Loucy (cell line): Measurements from ENCODE around the gene SERINC2.

Experiments used
- EZH2phosphoT487 ChIP-seq: fragments of 200-600 bp; IDR thresholded peaks from 2 replicates; pipeline ENCODE4 v1.6.1; 2018; ENCODE audit warnings: antibody characterized with exemption, mild to moderate bottlenecking, moderate library complexity, borderline replicate concordance
- TF ChIP-seq, protein P1 (sequence below): fragments of 200-600 bp; sonication (generic); conservative IDR thresholded peaks from 2 replicates; pipeline ENCODE4 v1.5.1; 2014; ENCODE audit warnings: mild to moderate bottlenecking, antibody characterized with exemption, low read length

DNA sequence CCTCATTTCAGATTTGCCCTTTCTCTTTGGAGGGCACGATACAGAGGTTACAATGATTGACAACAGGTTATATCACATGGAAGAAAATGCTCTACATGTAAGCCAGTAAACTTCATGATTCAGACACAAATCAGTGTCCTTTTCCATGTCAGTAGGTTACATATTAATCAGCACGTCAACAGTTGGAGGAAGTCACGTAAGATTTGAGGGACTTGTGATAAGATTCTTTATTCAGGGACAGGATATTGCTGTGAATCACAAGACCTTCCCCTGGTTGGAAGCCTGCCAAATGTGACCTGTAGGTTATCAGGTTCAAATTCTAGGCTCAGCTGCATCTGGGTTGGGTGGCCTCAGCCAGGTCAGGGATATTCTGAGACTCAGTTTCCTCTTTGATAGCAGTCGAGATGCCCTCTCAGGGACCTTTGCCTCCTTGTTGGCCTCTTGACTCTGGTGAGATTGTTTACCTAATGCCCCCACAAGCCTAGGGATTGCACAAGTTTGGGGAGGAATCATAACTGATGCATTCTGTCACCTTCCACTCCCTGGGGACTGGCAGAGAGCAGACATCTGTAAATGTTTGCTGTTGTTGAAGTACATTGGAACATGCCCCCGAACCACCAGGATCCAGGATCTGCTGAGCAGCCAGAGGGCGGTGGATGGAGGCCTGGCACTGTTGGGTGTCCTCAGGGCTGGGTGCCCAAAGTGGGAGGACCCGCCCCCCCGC lies 31.9 kb downstream of the SERINC2 start:
- TF ChIP-seq, protein P1, sequence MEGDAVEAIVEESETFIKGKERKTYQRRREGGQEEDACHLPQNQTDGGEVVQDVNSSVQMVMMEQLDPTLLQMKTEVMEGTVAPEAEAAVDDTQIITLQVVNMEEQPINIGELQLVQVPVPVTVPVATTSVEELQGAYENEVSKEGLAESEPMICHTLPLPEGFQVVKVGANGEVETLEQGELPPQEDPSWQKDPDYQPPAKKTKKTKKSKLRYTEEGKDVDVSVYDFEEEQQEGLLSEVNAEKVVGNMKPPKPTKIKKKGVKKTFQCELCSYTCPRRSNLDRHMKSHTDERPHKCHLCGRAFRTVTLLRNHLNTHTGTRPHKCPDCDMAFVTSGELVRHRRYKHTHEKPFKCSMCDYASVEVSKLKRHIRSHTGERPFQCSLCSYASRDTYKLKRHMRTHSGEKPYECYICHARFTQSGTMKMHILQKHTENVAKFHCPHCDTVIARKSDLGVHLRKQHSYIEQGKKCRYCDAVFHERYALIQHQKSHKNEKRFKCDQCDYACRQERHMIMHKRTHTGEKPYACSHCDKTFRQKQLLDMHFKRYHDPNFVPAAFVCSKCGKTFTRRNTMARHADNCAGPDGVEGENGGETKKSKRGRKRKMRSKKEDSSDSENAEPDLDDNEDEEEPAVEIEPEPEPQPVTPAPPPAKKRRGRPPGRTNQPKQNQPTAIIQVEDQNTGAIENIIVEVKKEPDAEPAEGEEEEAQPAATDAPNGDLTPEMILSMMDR: no peak
- no peak for TF ChIP-seq EZH2phosphoT487
